Endothelial cell of umbilical vein (primary cell): ENCODE measurements around the gene HTR2C.

Experiments used
- CTCF ChIP-seq, 2 donors: IDR thresholded peaks; 1 replicate in 1 of 2; 2 replicates in 1 of 2; pipeline ENCODE4 v1.5.1; 2011; ENCODE audit warnings: low read length in 2 of 2, mild to moderate bottlenecking in 2 of 2, moderate library complexity in 2 of 2, control low read depth in 1 of 2, inconsistent platforms in 1 of 2, low read depth in 1 of 2; ENCODE audit not compliant: insufficient read depth in 1 of 2; ENCODE audit errors: extremely low read depth in 1 of 2
- MYC ChIP-seq: IDR thresholded peaks from one replicate; pipeline ENCODE4 v1.6.1; 2011; ENCODE audit warnings: mild to moderate bottlenecking, low read depth, low read length

- TF ChIP-seq MYC (no peak), CTCF (IDR thresholded peaks at IDR 0.05; ENCODE audit: extremely low read depth in 1 of 2, insufficient read depth in 1 of 2, low read depth in 1 of 2, low read length in 2 of 2) (no peak)
Measured at GRCh38 chrX:114710571-114710970, 126.7 kb downstream of the HTR2C start.
